A172 (cell line): Measurements from ENCODE around the gene TBX19. TPM values are rescaled to one million over a fixed set of nuclear protein-coding genes. Genes with fewer than 3 reads are reported as not detected.

Source experiments
- DNase-seq: peaks from one replicate; pipeline ENCODE4 v3.0.0-alpha.2; 2015; ENCODE audit warnings: low spot score
- total RNA-seq: library from RNA; depleted of rRNA; stranded (reverse); fragments of >200 nt; shearing (Covaris generic); gene quantifications from 2 replicates; pipeline ENCODE4 v1.2.3, GENCODE V29; 2014

TBX19 gene
- total RNA-seq, 1 experiment from 2014 or later = 0.50 TPM

- DNase-seq = no peak
These were observed 39.5 kb downstream of the TBX19 start for GRCh38 chr1:168320149-168320548.

- DNase-seq = peak; percentile 85
These were observed 40.2 kb downstream of the TBX19 start for GRCh38 chr1:168320800-168321450.

GRCh38 chr1:168321945-168322344 is 41.3 kb downstream of the TBX19 start:
- peak; percentile 46 for DNase-seq

DNA sequence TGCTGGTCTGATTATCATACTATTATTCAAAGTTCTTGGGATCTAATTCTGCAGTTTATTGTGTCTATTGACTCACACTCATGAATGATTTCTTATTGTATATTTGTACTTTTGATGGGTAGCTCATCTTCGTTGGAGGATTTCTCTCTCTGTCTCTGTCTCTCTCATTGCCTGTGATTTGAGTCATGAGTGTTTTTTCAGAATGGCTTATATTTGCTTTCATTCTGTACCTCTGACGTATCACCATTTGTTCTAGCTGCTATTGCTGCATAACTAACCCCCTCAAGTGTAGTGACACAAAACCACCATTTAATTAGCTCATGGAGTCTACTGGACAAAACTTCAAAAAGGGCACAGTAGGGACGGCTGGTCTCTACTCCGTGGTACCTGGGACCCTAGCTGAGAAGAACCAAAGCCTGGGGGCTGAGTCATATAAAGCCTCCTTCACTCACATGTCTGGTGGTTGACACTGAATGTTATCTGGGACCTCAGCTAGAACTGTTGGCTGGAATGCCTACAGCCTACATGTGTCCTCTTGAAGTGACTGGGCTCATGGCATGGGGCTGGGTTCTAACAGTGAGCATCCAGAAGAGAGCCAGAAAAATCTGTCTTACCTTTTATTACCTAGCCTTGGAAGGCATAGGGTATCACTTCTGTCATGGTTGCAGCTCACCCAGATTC is 44.2 kb downstream of the TBX19 start:
- DNase-seq = no peak

DNA sequence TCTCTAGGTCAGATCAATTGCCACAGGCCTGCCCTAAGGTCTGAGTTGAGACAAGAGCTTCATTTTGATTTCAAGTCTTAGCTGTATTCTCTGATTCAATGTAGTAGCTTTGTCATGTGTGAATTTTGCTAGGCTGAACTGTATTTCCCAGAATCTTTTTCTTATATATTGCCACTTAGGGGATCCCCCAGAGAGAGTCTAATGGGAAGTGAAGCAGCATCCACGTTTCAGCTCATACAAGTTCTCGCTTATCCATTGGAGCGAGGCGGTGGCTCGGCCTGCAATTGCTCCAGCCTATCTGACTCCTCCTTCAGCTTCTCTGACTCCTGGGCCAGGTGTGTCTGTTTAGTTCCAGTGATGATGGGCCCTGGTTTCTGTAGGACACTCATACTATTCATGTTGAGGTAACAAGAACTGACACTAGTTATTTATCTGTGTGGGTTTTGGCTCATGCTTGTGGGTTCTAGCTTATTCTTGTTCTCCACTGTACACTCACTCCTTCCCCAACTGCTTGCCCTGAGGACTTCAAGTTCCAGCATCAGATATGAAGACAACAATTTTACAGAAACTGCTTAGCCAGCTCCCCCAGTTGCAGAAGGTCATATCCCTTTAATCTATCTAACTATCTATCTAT is 48.2 kb downstream of the TBX19 start:
- DNase-seq = no peak

DNA sequence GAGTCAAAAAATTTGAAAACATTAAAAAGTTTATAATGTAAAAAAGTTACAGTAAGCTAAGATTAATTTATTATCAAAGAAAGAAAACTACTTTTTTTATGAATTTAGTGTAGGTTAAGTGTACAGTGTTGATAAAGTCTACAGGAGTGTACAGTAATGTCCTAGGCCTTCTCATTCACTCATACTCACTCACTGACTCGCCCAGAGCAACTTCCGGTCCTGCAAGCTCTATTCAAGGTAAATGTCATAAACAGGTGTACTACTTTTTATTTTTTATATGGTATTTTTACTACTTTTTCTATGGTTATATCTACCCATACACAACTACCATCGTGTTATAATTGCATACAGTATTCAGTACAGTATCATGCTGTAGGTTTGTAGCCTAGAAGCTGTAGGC is 49.6 kb downstream of the TBX19 start:
- DNase-seq = no peak

- DNase-seq = no peak
These were observed 50.9 kb downstream of the TBX19 start for GRCh38 chr1:168331569-168331968.

- DNase-seq = no peak
These were observed 53.0 kb downstream of the TBX19 start for GRCh38 chr1:168333562-168334276.

- no peak for DNase-seq
These were observed 54.8 kb downstream of the TBX19 start for GRCh38 chr1:168335500-168335899.

DNA sequence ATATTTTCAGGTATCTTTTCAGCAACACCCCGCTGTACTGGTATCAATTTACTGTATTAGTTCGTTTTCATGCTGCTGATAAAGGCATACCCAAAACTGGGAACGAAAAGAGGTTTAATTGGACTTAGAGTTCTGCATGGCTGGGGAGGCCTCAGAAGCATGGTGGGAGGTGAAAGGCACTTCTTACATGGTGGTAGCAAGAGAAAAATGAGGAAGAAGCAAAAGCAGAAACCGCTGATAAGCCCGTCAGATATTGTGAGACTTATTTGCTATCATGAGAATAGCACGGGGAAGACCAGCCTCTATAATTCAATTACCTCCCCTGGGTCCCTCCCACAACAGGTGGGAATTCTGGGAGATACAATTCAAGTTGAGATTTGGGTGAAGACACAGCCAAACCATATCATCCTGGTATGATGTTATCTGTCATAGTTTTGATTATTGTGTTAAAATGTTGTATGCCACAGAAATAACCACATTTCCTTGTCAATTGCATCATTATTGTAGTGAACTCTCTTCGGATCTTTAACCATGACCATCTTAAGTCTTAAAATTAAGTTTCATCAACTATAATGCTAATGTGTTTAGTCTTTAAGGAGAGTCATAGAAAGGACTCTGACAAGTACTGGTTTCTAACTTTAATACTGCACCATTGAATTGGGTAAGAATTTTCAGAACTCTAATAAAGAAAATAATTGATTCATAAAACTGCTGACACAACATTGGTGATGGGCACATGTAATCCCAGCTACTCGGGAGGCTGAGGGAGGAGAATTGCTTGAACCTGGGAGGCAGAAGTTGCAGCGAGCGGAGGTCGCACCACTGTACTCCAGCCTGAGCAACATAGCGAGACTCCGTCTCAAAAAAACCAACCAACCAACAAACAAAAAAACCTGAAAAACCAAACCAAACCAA is 58.2 kb downstream of the TBX19 start:
- DNase-seq = no peak

DNA sequence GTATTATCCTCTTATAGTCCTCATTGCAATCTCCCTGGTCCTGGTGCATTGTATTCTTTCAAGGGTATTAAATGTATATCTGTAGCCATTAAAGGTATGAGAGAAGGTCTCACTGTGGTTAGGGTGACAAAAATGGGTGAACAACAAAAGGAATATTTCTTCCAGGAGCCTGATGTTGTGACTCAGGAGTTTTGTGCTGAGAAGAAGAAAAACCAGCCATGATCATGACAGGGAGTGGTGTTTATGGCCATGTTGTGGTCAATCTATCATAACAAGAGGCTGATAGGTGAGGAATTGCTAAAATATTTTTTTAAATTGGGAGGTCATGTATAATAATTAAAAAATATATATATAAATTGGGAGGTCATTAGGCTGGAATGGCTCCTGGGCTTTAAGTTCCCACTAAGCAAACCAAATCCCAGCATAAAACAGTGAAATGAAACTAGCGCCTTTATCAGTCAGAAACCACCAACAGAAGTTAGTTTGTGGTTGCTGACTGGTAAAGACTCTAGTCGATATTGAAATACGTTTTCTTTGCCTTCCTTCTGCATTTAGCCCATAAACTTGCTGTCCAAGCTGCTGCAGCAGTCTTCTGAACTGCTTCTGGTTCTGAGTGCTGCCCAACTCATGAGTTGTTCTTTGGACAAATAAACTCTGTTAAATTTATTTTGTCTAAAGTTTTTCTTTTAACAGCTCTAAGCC is 60.3 kb downstream of the TBX19 start:
- no peak for DNase-seq

DNA sequence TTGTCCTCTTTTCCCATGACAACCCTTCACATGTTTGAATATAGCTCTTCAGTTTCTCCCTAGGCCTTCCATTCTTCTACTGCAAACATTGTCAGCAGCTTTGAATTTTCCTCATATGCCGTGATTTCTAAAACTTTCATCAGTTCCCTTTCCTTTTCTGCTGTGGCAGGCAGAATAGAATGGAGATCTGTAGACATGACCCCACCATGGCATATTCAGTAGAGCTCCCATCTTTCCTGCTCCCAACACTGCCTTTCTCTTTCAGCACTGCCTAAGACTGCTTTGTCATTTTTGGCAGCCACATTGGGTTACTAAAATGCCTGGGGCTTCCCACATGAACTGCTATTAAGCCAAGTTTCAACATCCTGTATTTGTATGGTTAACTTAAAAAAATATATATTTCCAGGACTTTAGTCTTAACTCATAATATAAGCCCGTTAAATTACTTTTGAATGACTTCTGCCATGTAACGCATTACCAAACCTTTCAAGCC is 60.9 kb downstream of the TBX19 start:
- DNase-seq = no peak

GRCh38 chr1:168342572-168343280 is 62.0 kb downstream of the TBX19 start:
- peak; percentile 91 for DNase-seq

GRCh38 chr1:168343566-168343965 is 62.9 kb downstream of the TBX19 start:
- no peak for DNase-seq

DNA sequence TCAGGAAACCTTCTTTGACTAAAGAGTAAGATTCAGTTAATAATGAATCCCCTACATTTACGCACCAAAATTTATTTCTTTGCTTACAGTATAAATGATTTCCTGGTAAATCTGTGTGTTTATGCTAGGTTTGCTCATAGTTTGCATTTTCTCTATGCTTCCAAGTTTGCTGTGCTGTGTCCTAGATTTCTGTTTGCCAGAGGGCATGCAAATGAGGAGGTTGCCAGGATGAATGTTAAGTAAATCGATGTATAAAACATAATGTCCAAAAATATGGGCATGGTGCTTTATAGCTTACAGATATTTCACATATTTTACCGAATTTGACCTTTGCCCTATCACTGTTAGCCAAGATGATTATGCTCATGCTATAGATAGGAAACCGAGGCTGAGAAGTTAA is 63.8 kb downstream of the TBX19 start:
- no peak for DNase-seq

DNA sequence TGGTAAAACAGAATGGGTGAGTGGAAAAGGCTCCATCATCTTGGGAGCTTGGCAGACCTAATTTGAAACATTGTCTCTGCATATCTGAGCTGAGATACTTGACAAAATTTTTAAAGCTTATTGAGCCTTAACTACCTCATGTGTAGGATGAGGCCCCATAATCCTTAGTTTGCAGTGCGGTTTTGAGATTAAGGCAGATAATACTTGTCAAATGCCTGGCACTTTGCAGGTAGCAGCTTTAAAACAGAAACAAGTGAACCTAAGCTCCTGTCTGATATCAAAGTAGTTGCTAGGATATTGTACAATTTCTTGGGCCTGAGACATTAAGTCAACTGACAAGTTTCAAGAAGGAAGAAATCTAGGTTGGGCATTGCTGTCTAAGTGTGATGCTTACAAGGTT is 65.3 kb downstream of the TBX19 start:
- DNase-seq = no peak

DNA sequence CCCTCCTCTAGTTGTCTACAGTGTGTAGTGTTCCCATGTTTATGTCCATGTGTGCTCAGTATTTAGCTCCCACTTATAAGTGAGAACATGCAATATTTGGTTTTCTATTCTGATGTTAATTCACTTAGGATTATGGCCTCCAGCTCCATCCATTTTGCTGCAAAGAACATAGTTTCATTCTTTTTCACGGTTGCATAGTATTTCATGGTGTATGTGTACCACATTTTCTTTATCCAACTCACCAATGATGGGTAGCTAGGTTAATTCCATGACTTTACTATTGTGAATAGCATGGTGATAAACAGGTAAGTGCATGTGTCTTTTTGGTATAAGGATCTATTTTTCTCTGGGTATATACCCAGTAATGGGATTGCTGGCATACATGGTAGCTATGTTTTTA is 67.0 kb downstream of the TBX19 start:
- no peak for DNase-seq

DNA sequence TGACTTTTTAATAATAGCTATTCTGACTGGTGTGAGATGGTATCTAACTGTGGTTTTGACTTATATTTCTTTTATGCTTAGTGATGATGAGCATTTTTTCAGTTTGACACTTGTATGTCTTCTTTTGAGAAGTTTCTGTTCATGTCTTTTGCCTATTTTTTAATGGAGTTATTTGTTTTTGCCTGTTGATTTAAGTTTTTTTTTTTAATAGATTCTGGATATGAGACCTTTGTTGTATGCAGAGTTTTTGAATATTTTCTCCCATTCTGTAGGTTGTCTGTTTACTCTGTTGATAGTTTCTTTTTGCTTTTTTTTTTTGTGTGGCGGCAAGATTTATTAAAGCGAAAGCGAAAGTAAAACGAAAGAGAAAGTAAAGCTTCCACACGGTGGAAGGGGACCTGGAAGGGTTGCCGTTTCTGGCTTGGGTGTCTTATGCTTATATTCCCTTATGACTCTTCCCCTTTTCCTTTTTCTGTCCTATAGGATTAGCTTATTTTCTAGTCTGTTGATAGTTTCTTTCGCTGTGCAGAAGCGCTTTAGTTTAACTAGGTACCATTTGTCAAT is 67.6 kb downstream of the TBX19 start:
- peak; percentile 66 for DNase-seq
